Trophoblast cell (in vitro differentiated cells and primary cell): Measurements from ENCODE around the gene KCNQ1.

ENCODE experiments used
- DNase-seq, 2 donors: peaks; one replicate each; pipeline ENCODE4 v3.0.0-alpha.2; 2016
- H2AFZ ChIP-seq: 2 replicates; pipeline ENCODE4 v1.6.1; 2013; ENCODE audit warnings: low read length, moderate library complexity, mild to moderate bottlenecking; ENCODE audit not compliant: insufficient read depth, poor library complexity
- H2AK5ac ChIP-seq: 2 replicates; pipeline ENCODE4 v1.6.1; 2013; ENCODE audit warnings: mild to moderate bottlenecking, low read length
- H2BK120ac ChIP-seq: 2 replicates; pipeline ENCODE4 v1.6.1; 2013; ENCODE audit warnings: low read length, mild to moderate bottlenecking, moderate library complexity; ENCODE audit not compliant: insufficient read depth, poor library complexity
- H2BK12ac ChIP-seq: 2 replicates; pipeline ENCODE4 v1.6.1; 2013; ENCODE audit warnings: mild to moderate bottlenecking, low read length, moderate library complexity
- H2BK5ac ChIP-seq: 2 replicates; pipeline ENCODE4 v1.6.1; 2013; ENCODE audit warnings: low read length, low read depth, moderate library complexity, mild to moderate bottlenecking; ENCODE audit not compliant: poor library complexity
- H3K14ac ChIP-seq: 2 replicates; pipeline ENCODE4 v1.6.1; 2013; ENCODE audit warnings: mild to moderate bottlenecking, low read length
- H3K18ac ChIP-seq: 2 replicates; pipeline ENCODE4 v1.6.1; 2013; ENCODE audit warnings: mild to moderate bottlenecking, low read length
- H3K23ac ChIP-seq: 2 replicates; pipeline ENCODE4 v1.6.1; 2013; ENCODE audit warnings: low read length
- H3K27ac ChIP-seq: 2 replicates; pipeline ENCODE4 v1.5.1; 2013; ENCODE audit warnings: low read depth, mild to moderate bottlenecking, inconsistent platforms, low read length, moderate library complexity
- H3K27me3 ChIP-seq: 2 replicates; pipeline ENCODE4 v1.6.1; 2013; ENCODE audit warnings: inconsistent platforms, mild to moderate bottlenecking, low read length, moderate library complexity; ENCODE audit not compliant: insufficient read depth
- H3K36me3 ChIP-seq, 2 experiments: 1 replicate in 1 of 2; 2 replicates in 1 of 2; pipeline ENCODE4 v1.6.1; 2013; ENCODE audit warnings: low read length in 2 of 2, mild to moderate bottlenecking in 2 of 2, moderate library complexity in 1 of 2; ENCODE audit not compliant: insufficient read depth in 2 of 2, control insufficient read depth in 1 of 2
- H3K4ac ChIP-seq: 2 replicates; pipeline ENCODE4 v1.6.1; 2013; ENCODE audit warnings: low read depth, mild to moderate bottlenecking, low read length, moderate library complexity
- H3K4me1 ChIP-seq, 2 experiments: 1 replicate in 1 of 2; 2 replicates in 1 of 2; pipeline ENCODE4 v1.6.1; 2013; ENCODE audit warnings: low read length in 2 of 2, mild to moderate bottlenecking in 2 of 2, moderate library complexity in 1 of 2; ENCODE audit not compliant: insufficient read depth in 2 of 2, control insufficient read depth in 1 of 2
- H3K4me2 ChIP-seq: 2 replicates; pipeline ENCODE4 v1.6.1; 2013; ENCODE audit warnings: inconsistent platforms, mild to moderate bottlenecking, low read length, moderate library complexity
- H3K4me3 ChIP-seq: 2 replicates; pipeline ENCODE4 v1.5.1; 2013; ENCODE audit warnings: mild to moderate bottlenecking, low read depth, low read length, inconsistent platforms
- H3K79me1 ChIP-seq: one replicate; pipeline ENCODE4 v1.6.1; 2013; ENCODE audit warnings: low read length
- H3K79me2 ChIP-seq: 2 replicates; pipeline ENCODE4 v1.6.1; 2013; ENCODE audit warnings: low read length, mild to moderate bottlenecking; ENCODE audit not compliant: control insufficient read depth, insufficient read depth, poor library complexity
- H3K9ac ChIP-seq: 2 replicates; pipeline ENCODE4 v1.6.1; 2013; ENCODE audit warnings: mild to moderate bottlenecking, low read length
- H3K9me3 ChIP-seq: 2 replicates; pipeline ENCODE4 v1.6.1; 2013; ENCODE audit warnings: low read depth, mild to moderate bottlenecking, control low read depth, inconsistent platforms, low read length; ENCODE audit not compliant: insufficient read depth
- H4K12ac ChIP-seq: 2 replicates; pipeline ENCODE4 v1.6.1; 2013; ENCODE audit warnings: low read depth, mild to moderate bottlenecking, low read length, moderate library complexity
- H4K8ac ChIP-seq: 2 replicates; pipeline ENCODE4 v1.6.1; 2013; ENCODE audit warnings: low read depth, mild to moderate bottlenecking, low read length, moderate library complexity
- H4K91ac ChIP-seq: one replicate; pipeline ENCODE4 v1.6.1; 2013; ENCODE audit warnings: low read depth, mild to moderate bottlenecking, low read length, moderate library complexity
- WGBS: extraction: QIAGEN DNeasy Blood & Tissue Kit; methylation state at CpG from one replicate; pipeline ENCODE4 v1.1.7; 2013; ENCODE audit warnings: missing lambda C conversion rate; ENCODE audit not compliant: insufficient read length, insufficient coverage; ENCODE audit errors: extremely low coverage; 5-methylcytosine and 5-hydroxymethylcytosine counted together

The KCNQ1 gene

GRCh38 chr11:2881981-2882375 lies 437.2 kb downstream of the KCNQ1 start:
- no CpG with 5 or more reads among the region's 12 CpGs for WGBS

DNA sequence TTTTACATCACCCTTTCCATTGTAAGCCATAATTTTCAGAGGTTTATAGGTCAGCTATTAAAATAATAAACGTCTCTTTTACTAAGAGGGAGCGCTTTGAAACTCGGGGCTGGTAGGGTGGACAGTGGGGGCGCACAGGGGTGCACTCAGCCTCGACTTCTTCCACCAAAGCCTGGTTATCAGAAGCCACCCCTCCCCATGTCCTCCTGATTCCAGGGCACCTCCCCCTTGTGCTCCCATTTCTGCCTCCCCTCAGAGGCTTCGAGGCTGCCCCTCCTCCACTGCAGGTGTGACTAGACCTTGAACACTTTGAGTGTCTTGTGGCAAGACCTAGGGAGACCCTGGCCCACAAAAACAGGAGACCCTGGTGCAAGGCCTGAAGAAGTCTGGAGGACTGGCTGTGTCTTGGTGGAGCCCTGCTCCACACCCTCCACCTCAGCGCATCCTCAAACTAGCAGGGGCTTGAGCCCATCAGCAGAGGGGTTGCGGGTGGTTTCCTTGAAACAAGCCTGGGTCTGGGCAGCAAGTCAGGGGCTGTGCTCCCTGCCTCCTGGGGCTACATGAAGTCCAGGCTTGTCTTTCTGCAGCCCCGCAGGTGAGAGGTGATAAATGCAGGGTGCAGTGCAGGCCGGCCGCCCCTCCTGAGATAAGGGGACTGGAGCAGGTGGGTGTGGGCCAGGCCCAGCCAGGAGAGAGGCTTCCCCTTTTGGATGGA lies 437.7 kb downstream of the KCNQ1 start:
- H3K36me3 ChIP-seq: peaks cover 0 to 8% of the 10 kb centered on the region in 2 experiments
- no peak overlapping the region for H2BK120ac ChIP-seq
- H4K8ac ChIP-seq: no peak overlapping the region
- H3K79me1 ChIP-seq: peaks cover 14% of the 10 kb centered on the region
- peak overlapping the region; percentile 42 for H3K4me2 ChIP-seq
- H3K23ac ChIP-seq: no peak overlapping the region
- no peak overlapping the region for H2BK5ac ChIP-seq
- DNase-seq: peak; percentile 64 to 73
- WGBS: no CpG with 5 or more reads among the region's 11 CpGs
- H3K79me2 ChIP-seq: peaks cover 7% of the 10 kb centered on the region
- H3K4ac ChIP-seq: no peak overlapping the region
- no peak overlapping the region for H3K18ac ChIP-seq
- H2AFZ ChIP-seq: no peak overlapping the region
- H2BK12ac ChIP-seq: no peak overlapping the region
- H4K91ac ChIP-seq: no peak overlapping the region
- no peak overlapping the region for H2AK5ac ChIP-seq
- peaks cover 5 to 12% of the 10 kb centered on the region in 2 experiments for H3K4me1 ChIP-seq
- peaks cover 10% of the 10 kb centered on the region for H3K9me3 ChIP-seq
- H3K27me3 ChIP-seq: peaks cover 12% of the 10 kb centered on the region
- H4K12ac ChIP-seq: no peak overlapping the region
- H3K9ac ChIP-seq: no peak overlapping the region
- H3K4me3 ChIP-seq: no peak overlapping the region
- no peak overlapping the region for H3K14ac ChIP-seq
- H3K27ac ChIP-seq: no peak overlapping the region

More at GRCh38 chr11:2881981-2882375, 437.2 kb downstream of the KCNQ1 start:
- H2AFZ ChIP-seq: no peak overlapping the region
- H4K91ac ChIP-seq: no peak overlapping the region
- no peak overlapping the region for H3K4me2 ChIP-seq
- H2BK120ac ChIP-seq: no peak overlapping the region
- no peak overlapping the region for H3K4ac ChIP-seq
- H3K4me1 ChIP-seq: peaks cover 5 to 12% of the 10 kb centered on the region in 2 experiments
- no peak for DNase-seq
- H3K23ac ChIP-seq: no peak overlapping the region
- no peak overlapping the region for H4K12ac ChIP-seq
- H3K9me3 ChIP-seq: peaks cover 10% of the 10 kb centered on the region
- no peak overlapping the region for H3K18ac ChIP-seq
- H2BK12ac ChIP-seq: no peak overlapping the region
- peaks cover 7% of the 10 kb centered on the region for H3K79me2 ChIP-seq
- H2BK5ac ChIP-seq: no peak overlapping the region
- no peak overlapping the region for H3K27ac ChIP-seq
- no peak overlapping the region for H3K4me3 ChIP-seq
- H3K27me3 ChIP-seq: peaks cover 12% of the 10 kb centered on the region
- H3K79me1 ChIP-seq: peaks cover 14% of the 10 kb centered on the region
- peaks cover 0 to 8% of the 10 kb centered on the region in 2 experiments for H3K36me3 ChIP-seq
- no peak overlapping the region for H2AK5ac ChIP-seq
- no peak overlapping the region for H3K9ac ChIP-seq
- H4K8ac ChIP-seq: no peak overlapping the region
- no peak overlapping the region for H3K14ac ChIP-seq

- peak overlapping the region; percentile 81 for H4K91ac ChIP-seq
- H3K9ac ChIP-seq: no peak overlapping the region
- peak overlapping the region; percentile 30 for H3K4ac ChIP-seq
- no peak overlapping the region for H2AK5ac ChIP-seq
- H3K9me3 ChIP-seq: peaks cover 9% of the 10 kb centered on the region
- peak overlapping the region; percentile 66 for H3K14ac ChIP-seq
- peak overlapping the region; percentile 5 for H3K27ac ChIP-seq
- H3K79me1 ChIP-seq: peaks cover 14% of the 10 kb centered on the region
- no peak overlapping the region for H2AFZ ChIP-seq
- H3K4me1 ChIP-seq: peaks cover 6 to 12% of the 10 kb centered on the region in 2 experiments
- no peak overlapping the region for H2BK12ac ChIP-seq
- peak overlapping the region; percentile 55 for H3K4me2 ChIP-seq
- no peak overlapping the region for H2BK120ac ChIP-seq
- H3K18ac ChIP-seq: peak overlapping the region; percentile 80
- H3K23ac ChIP-seq: no peak overlapping the region
- H4K12ac ChIP-seq: peak overlapping the region; percentile 58
- peaks cover 12% of the 10 kb centered on the region for H3K27me3 ChIP-seq
- WGBS: no CpG with 5 or more reads among the region's 24 CpGs
- peak overlapping the region; percentile 57 for H4K8ac ChIP-seq
- peak overlapping the region; percentile 50 for H2BK5ac ChIP-seq
- peaks cover 7% of the 10 kb centered on the region for H3K79me2 ChIP-seq
- DNase-seq: no peak
- H3K4me3 ChIP-seq: peak overlapping the region; percentile 70
- H3K36me3 ChIP-seq: peaks cover 0 to 8% of the 10 kb centered on the region in 2 experiments
Measured at GRCh38 chr11:2883640-2883978, 438.8 kb downstream of the KCNQ1 start.

GRCh38 chr11:2883979-2884815 lies 439.4 kb downstream of the KCNQ1 start:
- Histone ChIP-seq H3K14ac (peak overlapping the region; percentile 66), H3K4me3 (peak overlapping the region; percentile 70)

More at GRCh38 chr11:2883979-2884815, 439.4 kb downstream of the KCNQ1 start:
- Histone ChIP-seq H2BK120ac (peak overlapping the region; percentile 66), H2BK5ac (peak overlapping the region; percentile 50), H3K79me2 (peaks cover 7% of the 10 kb centered on the region), H3K27ac (peak overlapping the region; percentile 73), H3K4me1 (peaks cover 6 to 12% of the 10 kb centered on the region in 2 experiments), H3K27me3 (peaks cover 12% of the 10 kb centered on the region), H3K23ac (no peak overlapping the region), H3K18ac (peak overlapping the region; percentile 80), H3K4me2 (peak overlapping the region; percentile 55), H4K91ac (peak overlapping the region; percentile 81), H2BK12ac (no peak overlapping the region), H3K79me1 (peaks cover 14% of the 10 kb centered on the region), H2AFZ (no peak overlapping the region), H3K9ac (peak overlapping the region; percentile 50), H3K4ac (peak overlapping the region; percentile 30), H3K36me3 (peaks cover 0 to 8% of the 10 kb centered on the region in 2 experiments), H2AK5ac (no peak overlapping the region), H4K12ac (peak overlapping the region; percentile 58), H4K8ac (peak overlapping the region; percentile 57), H3K9me3 (peaks cover 4% of the 10 kb centered on the region)
- peak in 1 of 2 donors; percentile 59 for DNase-seq
- WGBS: no CpG with 5 or more reads among the region's 119 CpGs
